Measurements from ENCODE around the gene QARS1. TPM values are rescaled to one million over a fixed set of nuclear protein-coding genes. Genes with fewer than 3 reads are reported as not detected.

Gene QARS1
- total RNA-seq, 2 experiments from 2014 or later = 242 TPM

DNA sequence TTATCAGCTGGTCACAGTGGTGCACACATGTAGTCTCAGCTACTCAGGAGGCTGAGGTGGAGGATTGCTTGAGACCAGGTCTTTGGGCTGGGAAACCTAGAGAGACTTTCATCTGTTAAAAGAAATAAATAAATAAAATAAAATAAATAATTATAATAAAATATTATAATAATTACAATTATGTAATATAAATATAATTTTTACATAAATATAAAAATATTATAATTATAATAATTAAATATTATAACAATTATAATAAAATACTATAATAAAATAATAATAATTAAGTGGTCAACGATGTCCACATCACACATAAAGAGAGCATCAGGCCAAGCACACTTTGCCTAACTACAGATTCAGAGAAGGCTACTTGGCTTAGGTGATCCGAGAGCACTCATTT is 25.3 kb downstream of the QARS1 start:
- ChIA-PET CTCF (interaction anchor here (1.5 kb wide), 1 partner anchor 15 kb away, joined by 5 read pairs; the partner anchor contains the start of gene QRICH1), POLR2A (interaction anchor here (0.7 kb wide), 1 partner anchor 662 kb away, joined by 4 read pairs; no protein-coding TSS in a partner anchor)

GRCh38 chr3:49076646-49077045 is 27.9 kb downstream of the QARS1 start:
- ChIA-PET CTCF (no interaction called here), POLR2A (interaction anchor here (0.6 kb wide), 1 partner anchor 12 kb away, joined by 13 read pairs; no protein-coding TSS in a partner anchor)

- POLR2A ChIA-PET = no interaction called here
Measured at GRCh38 chr3:49076116-49076515, 28.4 kb downstream of the QARS1 start.

DNA sequence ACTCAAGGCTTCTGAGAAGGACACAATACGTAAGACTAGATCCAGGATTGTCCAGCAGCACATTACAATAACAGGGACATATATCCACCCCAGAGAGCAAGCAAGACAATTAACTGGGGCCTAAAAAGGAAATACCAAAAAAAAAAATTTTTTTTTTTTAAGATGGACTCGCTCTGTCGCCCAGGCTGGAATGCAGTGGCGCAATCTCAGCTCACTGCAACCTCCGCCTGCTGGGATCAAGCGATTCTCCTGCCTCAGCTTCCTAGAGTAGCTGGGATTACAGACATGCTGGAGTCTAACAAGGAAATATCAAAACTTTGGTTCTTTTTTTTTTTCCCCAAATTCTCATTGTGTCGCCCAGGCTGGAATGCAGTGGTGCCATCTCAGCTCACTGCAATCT is 46.5 kb downstream of the QARS1 start:
- CTCF ChIA-PET = interaction anchor here (1.2 kb wide), 1 partner anchor 1157 kb away, joined by 3 read pairs; no protein-coding TSS in a partner anchor
- POLR2A ChIA-PET = no interaction called here

More at GRCh38 chr3:49076116-49076515, 28.4 kb downstream of the QARS1 start:
- CTCF ChIA-PET = no interaction called here

- CTCF ChIA-PET = no interaction called here
- POLR2A ChIA-PET = no interaction called here
Measured at GRCh38 chr3:49057268-49057667, 47.3 kb downstream of the QARS1 start.

DNA sequence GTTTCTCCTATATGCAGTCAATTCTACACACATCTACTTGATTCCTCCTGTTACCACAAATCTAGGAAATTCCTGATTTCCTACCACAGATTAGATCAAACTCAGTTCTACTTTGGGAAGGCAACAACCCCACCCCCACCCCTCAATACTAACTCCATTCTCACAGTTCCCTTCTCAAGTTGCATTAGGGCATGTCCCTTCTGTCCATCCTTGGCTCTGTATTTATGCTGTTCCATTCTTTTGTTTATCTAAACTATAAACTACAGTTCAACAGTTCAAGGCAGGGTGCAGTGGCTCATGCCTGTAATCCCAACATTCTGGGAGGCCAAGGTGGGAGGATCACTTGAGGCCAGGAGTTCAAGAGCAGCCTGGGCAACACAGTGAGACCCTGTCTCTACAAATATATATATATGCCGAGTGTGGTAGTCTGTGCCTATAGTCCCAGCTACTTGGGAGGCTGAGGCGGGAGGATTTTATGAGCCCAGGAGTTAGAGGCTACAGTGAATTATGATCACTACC is 50.2 kb downstream of the QARS1 start:
- CTCF ChIA-PET = no interaction called here

DNA sequence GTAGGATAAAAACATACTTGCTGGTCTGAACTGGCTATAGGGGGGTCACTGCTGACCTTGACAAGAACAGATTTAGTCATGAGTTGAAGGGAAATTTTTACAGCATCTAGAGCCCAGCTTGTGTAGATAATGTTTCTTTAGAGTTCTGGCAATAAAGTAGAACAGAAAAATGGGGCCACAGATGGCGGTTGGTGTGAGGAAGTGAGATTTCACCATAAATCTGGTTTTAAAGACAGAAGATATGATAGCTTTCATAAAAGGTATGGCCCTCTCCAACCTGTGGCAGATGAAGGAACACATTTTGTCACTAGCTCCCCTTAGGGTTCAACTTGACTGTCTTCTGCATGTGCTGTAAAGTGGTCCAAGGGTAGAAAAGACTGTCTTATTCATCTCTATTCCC is 51.0 kb downstream of the QARS1 start:
- CTCF ChIA-PET = no interaction called here
- POLR2A ChIA-PET = no interaction called here

More for the DNA sequence above, 50.2 kb downstream of the QARS1 start:
- POLR2A ChIA-PET = no interaction called here

Other genes with a start within 250 kb of the QARS1 start
- 10 to 100 TPM; 21.3 to 24.1 TPM for gene SLC25A20, start 205.9 kb downstream of the QARS1 start, total RNA-seq
- 100 to 1,000 TPM; 127 to 131 TPM for gene ARIH2, start 185.9 kb downstream of the QARS1 start, total RNA-seq
- 10 to 100 TPM; 24.8 to 26.8 TPM for gene P4HTM, start 114.5 kb downstream of the QARS1 start, total RNA-seq
- 100 to 1,000 TPM; 141 to 142 TPM for gene WDR6, start 97.4 kb downstream of the QARS1 start, total RNA-seq
- gene DALRD3, start 86.2 kb downstream of the QARS1 start, total RNA-seq = 10 to 100 TPM; 28.6 to 30.9 TPM
- 10 to 100 TPM; 82.6 to 85.8 TPM for gene NDUFAF3, start 82.6 kb downstream of the QARS1 start, total RNA-seq
- gene IMPDH2, start 75.4 kb downstream of the QARS1 start, total RNA-seq = 100 to 1,000 TPM; 461 to 466 TPM
- gene QRICH1, start 10.7 kb downstream of the QARS1 start, total RNA-seq = 100 to 1,000 TPM; 117 to 118 TPM
- gene USP19, start 16.1 kb upstream of the QARS1 start, total RNA-seq = 10 to 100 TPM; 56.7 to 57.9 TPM
- gene LAMB2, start 28.3 kb upstream of the QARS1 start, total RNA-seq = not detected
- gene CCDC71, start 61.6 kb upstream of the QARS1 start, total RNA-seq = 10 to 100 TPM; 29.6 to 31.2 TPM
- gene KLHDC8B, start 66.8 kb upstream of the QARS1 start, total RNA-seq = 1 to 10 TPM; 2.0 to 3.4 TPM
- gene C3orf62, start 172.5 kb upstream of the QARS1 start, total RNA-seq = 1 to 10 TPM; 6.9 TPM
- gene USP4, start 235.3 kb upstream of the QARS1 start, total RNA-seq = 10 to 100 TPM; 69.7 to 71.5 TPM

Measured in activated CD8-positive, alpha-beta memory T cell treated with anti-CD3 and anti-CD28 coated beads for 36 hours (primary cell).